ENCODE measurements around the gene IP6K3. TPM values are rescaled to one million over a fixed set of nuclear protein-coding genes. Genes with fewer than 3 reads are reported as not detected.

Gene IP6K3
- total and polyA plus RNA-seq, 2 experiments from 2014 or later = 0.14 to 0.16 TPM

DNA sequence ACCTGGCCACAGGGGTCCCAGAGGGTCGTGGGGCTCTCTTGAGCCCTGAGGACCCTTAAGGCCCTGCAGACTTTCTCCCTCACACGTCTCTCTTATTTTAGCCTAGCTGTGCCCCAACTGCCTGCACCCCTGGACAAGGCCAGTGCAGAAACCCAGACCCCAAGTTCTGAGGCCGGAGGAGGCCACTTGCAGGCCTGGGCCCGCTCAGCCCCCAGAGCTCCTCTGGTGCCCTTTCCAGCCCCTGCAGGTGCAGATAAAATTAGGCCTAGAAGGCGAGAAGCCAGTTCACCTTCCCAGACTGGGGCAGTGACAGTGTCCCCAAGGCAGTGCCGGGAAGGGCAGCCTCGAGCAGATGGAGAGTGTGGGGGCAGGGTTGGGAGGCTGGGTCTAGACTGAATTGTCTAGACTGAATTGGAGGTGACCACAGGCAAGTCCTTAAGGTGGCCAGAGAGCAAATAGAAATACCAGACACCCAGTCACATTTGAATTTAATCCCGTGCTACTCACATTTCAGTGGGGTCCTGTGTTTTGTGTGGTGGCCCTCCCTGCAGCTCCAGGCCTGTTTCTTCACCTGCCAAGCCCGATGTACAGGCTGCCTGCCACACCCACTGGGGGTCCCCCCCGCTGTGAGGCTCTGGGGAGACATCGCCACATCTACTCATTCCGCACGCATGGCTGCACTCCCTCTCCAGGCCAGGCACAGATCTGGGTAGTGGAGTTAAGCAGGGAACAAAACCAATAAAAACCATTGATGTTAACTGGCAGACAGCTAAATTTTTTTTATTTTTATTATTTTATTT lies 8.6 kb upstream of the IP6K3 start:
- Histone ChIP-seq H2AFZ (no peak overlapping the region), H3K9me2 (ENCODE audit: insufficient read depth) (no peaks in the 10 kb centered on the region), H3K36me3 (ENCODE audit: insufficient read depth) (no peaks in the 10 kb centered on the region), H3K4me2 (no peak overlapping the region), H3K27ac (ENCODE audit: low read depth) (no peak overlapping the region), H3K4me1 (ENCODE audit: insufficient read depth) (no peaks in the 10 kb centered on the region), H4K20me1 (replicated peaks; ENCODE audit: insufficient read depth) (no peaks in the 10 kb centered on the region), H3K4me3 (no peak overlapping the region), H3K27me3 (ENCODE audit: insufficient read depth) (no peaks in the 10 kb centered on the region), H3F3A (replicated peaks; ENCODE audit: low read depth) (0 out of 2 replicates have a peak, but pooled peaks cover 3% of the 10 kb centered on the region), H3K79me2 (replicated peaks; ENCODE audit: insufficient read depth) (no peaks in the 10 kb centered on the region)
- Mint-ChIP-seq H3K36me3 (ENCODE audit: low read depth) (no peaks in the 10 kb centered on the region), H3K4me1 (peaks cover 6% of the 10 kb centered on the region; the same call in 2 of the 3 replicates), H3K27me3 (ENCODE audit: insufficient read depth, low read depth, poor library complexity) (peaks cover 11% of the 10 kb centered on the region), H3K27ac (no peak overlapping the region; the same call in 1 of the 2 replicates), H3K9me3 (no peaks in the 10 kb centered on the region; the same call in 2 of the 3 replicates), H3K4me3 (no peak overlapping the region)
- DNase-seq (ENCODE audit: low spot score) (no peak), ATAC-seq (no peak)
- TF ChIP-seq EZH2 (IDR thresholded peaks at IDR 0.05; ENCODE audit: low read depth, unreplicated experiment) (no peak), NANOG (IDR thresholded peaks at IDR 0.05; ENCODE audit: borderline replicate concordance) (no peak), CREB1 (CRISPR knock-in tag; IDR thresholded peaks at IDR 0.05; ENCODE audit: low read depth) (no peak), EZH2phosphoT487 (IDR thresholded peaks at IDR 0.05; ENCODE audit: unreplicated experiment) (no peak), STAT1 (IDR thresholded peaks at IDR 0.05; ENCODE audit: unreplicated experiment) (no peak), POLR2AphosphoS5 (IDR thresholded peaks at IDR 0.05; ENCODE audit: low read depth) (no peak), ZNF331 (CRISPR knock-in tag; IDR thresholded peaks at IDR 0.05; ENCODE audit: low read depth) (no peak), JUNB (IDR thresholded peaks at IDR 0.05; ENCODE audit: unreplicated experiment) (no peak), ZNF114 (CRISPR knock-in tag; IDR thresholded peaks at IDR 0.05) (no peak)
- TF ChIP-seq, protein P1, sequence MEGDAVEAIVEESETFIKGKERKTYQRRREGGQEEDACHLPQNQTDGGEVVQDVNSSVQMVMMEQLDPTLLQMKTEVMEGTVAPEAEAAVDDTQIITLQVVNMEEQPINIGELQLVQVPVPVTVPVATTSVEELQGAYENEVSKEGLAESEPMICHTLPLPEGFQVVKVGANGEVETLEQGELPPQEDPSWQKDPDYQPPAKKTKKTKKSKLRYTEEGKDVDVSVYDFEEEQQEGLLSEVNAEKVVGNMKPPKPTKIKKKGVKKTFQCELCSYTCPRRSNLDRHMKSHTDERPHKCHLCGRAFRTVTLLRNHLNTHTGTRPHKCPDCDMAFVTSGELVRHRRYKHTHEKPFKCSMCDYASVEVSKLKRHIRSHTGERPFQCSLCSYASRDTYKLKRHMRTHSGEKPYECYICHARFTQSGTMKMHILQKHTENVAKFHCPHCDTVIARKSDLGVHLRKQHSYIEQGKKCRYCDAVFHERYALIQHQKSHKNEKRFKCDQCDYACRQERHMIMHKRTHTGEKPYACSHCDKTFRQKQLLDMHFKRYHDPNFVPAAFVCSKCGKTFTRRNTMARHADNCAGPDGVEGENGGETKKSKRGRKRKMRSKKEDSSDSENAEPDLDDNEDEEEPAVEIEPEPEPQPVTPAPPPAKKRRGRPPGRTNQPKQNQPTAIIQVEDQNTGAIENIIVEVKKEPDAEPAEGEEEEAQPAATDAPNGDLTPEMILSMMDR (conservative IDR thresholded peaks at IDR 0.05; ENCODE audit: low read depth in 2 of 2) = no peak
- TF ChIP-seq, protein P2, sequence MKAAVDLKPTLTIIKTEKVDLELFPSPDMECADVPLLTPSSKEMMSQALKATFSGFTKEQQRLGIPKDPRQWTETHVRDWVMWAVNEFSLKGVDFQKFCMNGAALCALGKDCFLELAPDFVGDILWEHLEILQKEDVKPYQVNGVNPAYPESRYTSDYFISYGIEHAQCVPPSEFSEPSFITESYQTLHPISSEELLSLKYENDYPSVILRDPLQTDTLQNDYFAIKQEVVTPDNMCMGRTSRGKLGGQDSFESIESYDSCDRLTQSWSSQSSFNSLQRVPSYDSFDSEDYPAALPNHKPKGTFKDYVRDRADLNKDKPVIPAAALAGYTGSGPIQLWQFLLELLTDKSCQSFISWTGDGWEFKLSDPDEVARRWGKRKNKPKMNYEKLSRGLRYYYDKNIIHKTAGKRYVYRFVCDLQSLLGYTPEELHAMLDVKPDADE (IDR thresholded peaks at IDR 0.05) = no peak
- TF ChIP-seq, protein P3, sequence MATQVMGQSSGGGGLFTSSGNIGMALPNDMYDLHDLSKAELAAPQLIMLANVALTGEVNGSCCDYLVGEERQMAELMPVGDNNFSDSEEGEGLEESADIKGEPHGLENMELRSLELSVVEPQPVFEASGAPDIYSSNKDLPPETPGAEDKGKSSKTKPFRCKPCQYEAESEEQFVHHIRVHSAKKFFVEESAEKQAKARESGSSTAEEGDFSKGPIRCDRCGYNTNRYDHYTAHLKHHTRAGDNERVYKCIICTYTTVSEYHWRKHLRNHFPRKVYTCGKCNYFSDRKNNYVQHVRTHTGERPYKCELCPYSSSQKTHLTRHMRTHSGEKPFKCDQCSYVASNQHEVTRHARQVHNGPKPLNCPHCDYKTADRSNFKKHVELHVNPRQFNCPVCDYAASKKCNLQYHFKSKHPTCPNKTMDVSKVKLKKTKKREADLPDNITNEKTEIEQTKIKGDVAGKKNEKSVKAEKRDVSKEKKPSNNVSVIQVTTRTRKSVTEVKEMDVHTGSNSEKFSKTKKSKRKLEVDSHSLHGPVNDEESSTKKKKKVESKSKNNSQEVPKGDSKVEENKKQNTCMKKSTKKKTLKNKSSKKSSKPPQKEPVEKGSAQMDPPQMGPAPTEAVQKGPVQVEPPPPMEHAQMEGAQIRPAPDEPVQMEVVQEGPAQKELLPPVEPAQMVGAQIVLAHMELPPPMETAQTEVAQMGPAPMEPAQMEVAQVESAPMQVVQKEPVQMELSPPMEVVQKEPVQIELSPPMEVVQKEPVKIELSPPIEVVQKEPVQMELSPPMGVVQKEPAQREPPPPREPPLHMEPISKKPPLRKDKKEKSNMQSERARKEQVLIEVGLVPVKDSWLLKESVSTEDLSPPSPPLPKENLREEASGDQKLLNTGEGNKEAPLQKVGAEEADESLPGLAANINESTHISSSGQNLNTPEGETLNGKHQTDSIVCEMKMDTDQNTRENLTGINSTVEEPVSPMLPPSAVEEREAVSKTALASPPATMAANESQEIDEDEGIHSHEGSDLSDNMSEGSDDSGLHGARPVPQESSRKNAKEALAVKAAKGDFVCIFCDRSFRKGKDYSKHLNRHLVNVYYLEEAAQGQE (IDR thresholded peaks at IDR 0.05; ENCODE audit: unreplicated experiment) = no peak
- TF ChIP-seq, protein P4, sequence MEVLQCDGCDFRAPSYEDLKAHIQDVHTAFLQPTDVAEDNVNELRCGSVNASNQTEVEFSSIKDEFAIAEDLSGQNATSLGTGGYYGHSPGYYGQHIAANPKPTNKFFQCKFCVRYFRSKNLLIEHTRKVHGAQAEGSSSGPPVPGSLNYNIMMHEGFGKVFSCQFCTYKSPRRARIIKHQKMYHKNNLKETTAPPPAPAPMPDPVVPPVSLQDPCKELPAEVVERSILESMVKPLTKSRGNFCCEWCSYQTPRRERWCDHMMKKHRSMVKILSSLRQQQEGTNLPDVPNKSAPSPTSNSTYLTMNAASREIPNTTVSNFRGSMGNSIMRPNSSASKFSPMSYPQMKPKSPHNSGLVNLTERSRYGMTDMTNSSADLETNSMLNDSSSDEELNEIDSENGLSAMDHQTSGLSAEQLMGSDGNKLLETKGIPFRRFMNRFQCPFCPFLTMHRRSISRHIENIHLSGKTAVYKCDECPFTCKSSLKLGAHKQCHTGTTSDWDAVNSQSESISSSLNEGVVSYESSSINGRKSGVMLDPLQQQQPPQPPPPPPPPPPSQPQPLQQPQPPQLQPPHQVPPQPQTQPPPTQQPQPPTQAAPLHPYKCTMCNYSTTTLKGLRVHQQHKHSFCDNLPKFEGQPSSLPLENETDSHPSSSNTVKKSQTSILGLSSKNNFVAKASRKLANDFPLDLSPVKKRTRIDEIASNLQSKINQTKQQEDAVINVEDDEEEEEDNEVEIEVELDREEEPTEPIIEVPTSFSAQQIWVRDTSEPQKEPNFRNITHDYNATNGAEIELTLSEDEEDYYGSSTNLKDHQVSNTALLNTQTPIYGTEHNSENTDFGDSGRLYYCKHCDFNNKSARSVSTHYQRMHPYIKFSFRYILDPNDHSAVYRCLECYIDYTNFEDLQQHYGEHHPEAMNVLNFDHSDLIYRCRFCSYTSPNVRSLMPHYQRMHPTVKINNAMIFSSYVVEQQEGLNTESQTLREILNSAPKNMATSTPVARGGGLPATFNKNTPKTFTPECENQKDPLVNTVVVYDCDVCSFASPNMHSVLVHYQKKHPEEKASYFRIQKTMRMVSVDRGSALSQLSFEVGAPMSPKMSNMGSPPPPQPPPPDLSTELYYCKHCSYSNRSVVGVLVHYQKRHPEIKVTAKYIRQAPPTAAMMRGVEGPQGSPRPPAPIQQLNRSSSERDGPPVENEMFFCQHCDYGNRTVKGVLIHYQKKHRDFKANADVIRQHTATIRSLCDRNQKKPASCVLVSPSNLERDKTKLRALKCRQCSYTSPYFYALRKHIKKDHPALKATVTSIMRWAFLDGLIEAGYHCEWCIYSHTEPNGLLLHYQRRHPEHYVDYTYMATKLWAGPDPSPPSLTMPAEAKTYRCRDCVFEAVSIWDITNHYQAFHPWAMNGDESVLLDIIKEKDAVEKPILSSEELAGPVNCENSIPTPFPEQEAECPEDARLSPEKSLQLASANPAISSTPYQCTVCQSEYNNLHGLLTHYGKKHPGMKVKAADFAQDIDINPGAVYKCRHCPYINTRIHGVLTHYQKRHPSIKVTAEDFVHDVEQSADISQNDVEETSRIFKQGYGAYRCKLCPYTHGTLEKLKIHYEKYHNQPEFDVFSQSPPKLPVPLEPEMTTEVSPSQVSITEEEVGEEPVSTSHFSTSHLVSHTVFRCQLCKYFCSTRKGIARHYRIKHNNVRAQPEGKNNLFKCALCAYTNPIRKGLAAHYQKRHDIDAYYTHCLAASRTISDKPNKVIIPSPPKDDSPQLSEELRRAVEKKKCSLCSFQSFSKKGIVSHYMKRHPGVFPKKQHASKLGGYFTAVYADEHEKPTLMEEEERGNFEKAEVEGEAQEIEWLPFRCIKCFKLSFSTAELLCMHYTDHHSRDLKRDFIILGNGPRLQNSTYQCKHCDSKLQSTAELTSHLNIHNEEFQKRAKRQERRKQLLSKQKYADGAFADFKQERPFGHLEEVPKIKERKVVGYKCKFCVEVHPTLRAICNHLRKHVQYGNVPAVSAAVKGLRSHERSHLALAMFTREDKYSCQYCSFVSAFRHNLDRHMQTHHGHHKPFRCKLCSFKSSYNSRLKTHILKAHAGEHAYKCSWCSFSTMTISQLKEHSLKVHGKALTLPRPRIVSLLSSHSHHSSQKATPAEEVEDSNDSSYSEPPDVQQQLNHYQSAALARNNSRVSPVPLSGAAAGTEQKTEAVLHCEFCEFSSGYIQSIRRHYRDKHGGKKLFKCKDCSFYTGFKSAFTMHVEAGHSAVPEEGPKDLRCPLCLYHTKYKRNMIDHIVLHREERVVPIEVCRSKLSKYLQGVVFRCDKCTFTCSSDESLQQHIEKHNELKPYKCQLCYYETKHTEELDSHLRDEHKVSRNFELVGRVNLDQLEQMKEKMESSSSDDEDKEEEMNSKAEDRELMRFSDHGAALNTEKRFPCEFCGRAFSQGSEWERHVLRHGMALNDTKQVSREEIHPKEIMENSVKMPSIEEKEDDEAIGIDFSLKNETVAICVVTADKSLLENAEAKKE (CRISPR knock-in tag; IDR thresholded peaks at IDR 0.05) = no peak

Measured in GM23338 (cell line).